ENCODE results near the gene GPR3.

DNA sequence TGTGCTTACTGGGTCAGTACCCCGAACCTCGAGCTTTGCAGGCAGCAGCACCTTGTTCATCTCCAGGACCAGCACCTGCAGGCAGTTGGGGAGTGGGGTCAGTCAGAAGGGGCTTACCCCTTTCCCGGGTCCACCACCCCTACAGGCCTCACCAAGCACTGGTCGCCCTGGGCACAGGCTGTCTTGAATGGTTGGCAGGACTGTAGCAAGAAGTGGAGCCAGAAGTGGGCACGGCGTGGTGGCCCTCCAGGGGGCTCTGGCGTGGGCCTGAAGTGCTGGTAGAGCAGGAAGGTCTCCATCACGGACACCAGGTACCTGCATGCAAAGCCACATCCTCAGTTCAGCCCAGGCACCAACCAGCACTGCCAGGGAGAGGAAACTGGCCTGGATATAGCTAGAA lies 30.9 kb upstream of the GPR3 start:
- TF ChIP-seq EZH2 (IDR thresholded peaks at IDR 0.05) (no peak), POLR2AphosphoS5 (IDR thresholded peaks at IDR 0.05; ENCODE audit: borderline replicate concordance, low read depth, low read length) (no peak)

Data from SK-N-MC (cell line).